Spleen (tissue), 11 donors: ENCODE results near the gene TARP.
"Not testable (repeated sequence)": the region's sequence is repeated elsewhere in the genome, so short reads cannot be mapped to it uniquely, and the experiment has no call there.

Source experiments
- DNase-seq: peaks from one replicate; pipeline ENCODE4 v3.0.0-alpha.2; 2020
- H3K27ac ChIP-seq, 8 donors: fragments of 200-600 bp; sonication (generic) in 7 of 8; 1 replicate in 4 of 8; 2 replicates in 4 of 8; pipeline versions ENCODE4 v1.5.0 to v1.8.0; 2016 to 2021; ENCODE audit warnings: inconsistent platforms in 4 of 8, mild to moderate bottlenecking in 4 of 8, moderate library complexity in 1 of 8
- H3K27me3 ChIP-seq, 7 donors: fragments of 200-600 bp; sonication (generic) in 6 of 7; replicated peaks in 1 of 7; 1 replicate in 4 of 7; 2 replicates in 3 of 7; pipeline versions ENCODE4 v1.5.0 to v1.8.0; 2016 to 2021; ENCODE audit warnings: inconsistent platforms in 3 of 7, mild to moderate bottlenecking in 1 of 7
- H3K36me3 ChIP-seq, 6 donors: fragments of 200-600 bp; sonication (generic) in 5 of 6; 1 replicate in 4 of 6; 2 replicates in 2 of 6; pipeline versions ENCODE4 v1.5.0 to v1.8.0; 2016 to 2021; ENCODE audit warnings: inconsistent platforms in 2 of 6
- H3K4me1 ChIP-seq, 6 donors: fragments of 200-600 bp; sonication (generic) in 5 of 6; 1 replicate in 3 of 6; 2 replicates in 3 of 6; pipeline versions ENCODE4 v1.5.0 to v1.8.0; 2016 to 2021; ENCODE audit warnings: inconsistent platforms in 3 of 6
- H3K4me3 ChIP-seq, 8 donors: fragments of 200-600 bp; sonication (generic) in 7 of 8; 1 replicate in 4 of 8; 2 replicates in 4 of 8; pipeline versions ENCODE4 v1.5.0 to v1.8.0; 2016 to 2021; ENCODE audit warnings: inconsistent platforms in 4 of 8, mild to moderate bottlenecking in 4 of 8, moderate library complexity in 2 of 8
- H3K9me3 ChIP-seq, 8 donors: fragments of 200-600 bp; sonication (generic) in 7 of 8; 1 replicate in 4 of 8; 2 replicates in 4 of 8; pipeline versions ENCODE4 v1.5.0 to v1.8.0; 2016 to 2021; ENCODE audit warnings: inconsistent platforms in 4 of 8
- POLR2A ChIP-seq, 3 donors: fragments of 450-650 bp; IDR thresholded peaks; one replicate each; pipeline ENCODE4 v1.5.1; 2017; ENCODE audit warnings: antibody characterized with exemption in 3 of 3, mild to moderate bottlenecking in 1 of 3
- POLR2AphosphoS5 ChIP-seq, 3 donors: sonication (generic); formaldehyde crosslinking; IDR thresholded peaks; one replicate each; pipeline ENCODE4 v1.5.1; 2017; ENCODE audit warnings: antibody characterized with exemption in 3 of 3
- WGBS, 5 donors: extraction: QIAGEN DNeasy Blood & Tissue Kit in 3 of 5; methylation state at CpG; one replicate each; pipeline versions ENCODE4 v1.1.5 to v1.1.7; 2013 to 2018; 5-methylcytosine and 5-hydroxymethylcytosine counted together
- intact Hi-C: fragments of 100-400 bp; cut with DNase I; formaldehyde crosslinking; loops from one replicate; pipeline ENCODE4 v1.15.0; 2023; ENCODE audit warnings: low total_unique reads
- TF ChIP-seq, protein P1 (sequence below), 11 experiments: fragments of 200-600 bp in 7 of 11; fragments of 450-650 bp in 4 of 11; sonication (generic) in 4 of 11; IDR thresholded peaks in 8 of 11; conservative IDR thresholded peaks in 3 of 11; 1 replicate in 7 of 11; 2 replicates in 4 of 11; pipeline versions ENCODE4 v1.4.0 to v1.8.0; 2016 to 2021; ENCODE audit warnings: antibody characterized with exemption in 11 of 11, inconsistent platforms in 4 of 11, mild to moderate bottlenecking in 1 of 11
- donor health status: healthy with polysubstance abuse.
- donor health status: DM: no; HTN: no; CAD: no; lungs with moderate emphysema.
- donor health status: DM: no; HTN: no; CAD: no.
- donor health status: Bipolar disorder and iron deficiency.
- donor health status: healthy.
- donor health status: DM: no; HTN: no; CAD: no.
- donor health status: DM: yes; HTN: yes; CAD: no.

TARP gene

DNA sequence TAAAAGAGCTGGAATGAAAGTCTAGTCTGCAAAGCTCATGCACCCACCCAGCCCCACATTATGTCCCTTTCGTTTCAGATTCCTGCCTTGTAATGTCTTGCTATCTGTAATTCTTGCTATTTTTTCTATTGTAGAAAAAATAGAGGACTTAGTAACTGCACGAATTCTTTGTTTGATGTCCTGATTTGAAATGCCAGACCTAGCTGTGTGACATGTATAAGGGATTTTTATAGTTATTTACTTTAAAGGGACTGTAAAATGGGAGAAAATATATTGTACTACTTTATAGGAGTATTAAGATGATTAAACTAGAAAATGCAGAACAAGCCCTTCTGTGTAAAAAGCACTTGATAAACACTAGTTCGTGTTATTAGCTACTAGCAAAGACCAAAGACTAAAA is 32.4 kb downstream of the TARP start:
- WGBS, 5 donors = 68 to 88% (median 83%) methylated on average over 3 of the region's 3 CpGs
- TF ChIP-seq, protein P1, sequence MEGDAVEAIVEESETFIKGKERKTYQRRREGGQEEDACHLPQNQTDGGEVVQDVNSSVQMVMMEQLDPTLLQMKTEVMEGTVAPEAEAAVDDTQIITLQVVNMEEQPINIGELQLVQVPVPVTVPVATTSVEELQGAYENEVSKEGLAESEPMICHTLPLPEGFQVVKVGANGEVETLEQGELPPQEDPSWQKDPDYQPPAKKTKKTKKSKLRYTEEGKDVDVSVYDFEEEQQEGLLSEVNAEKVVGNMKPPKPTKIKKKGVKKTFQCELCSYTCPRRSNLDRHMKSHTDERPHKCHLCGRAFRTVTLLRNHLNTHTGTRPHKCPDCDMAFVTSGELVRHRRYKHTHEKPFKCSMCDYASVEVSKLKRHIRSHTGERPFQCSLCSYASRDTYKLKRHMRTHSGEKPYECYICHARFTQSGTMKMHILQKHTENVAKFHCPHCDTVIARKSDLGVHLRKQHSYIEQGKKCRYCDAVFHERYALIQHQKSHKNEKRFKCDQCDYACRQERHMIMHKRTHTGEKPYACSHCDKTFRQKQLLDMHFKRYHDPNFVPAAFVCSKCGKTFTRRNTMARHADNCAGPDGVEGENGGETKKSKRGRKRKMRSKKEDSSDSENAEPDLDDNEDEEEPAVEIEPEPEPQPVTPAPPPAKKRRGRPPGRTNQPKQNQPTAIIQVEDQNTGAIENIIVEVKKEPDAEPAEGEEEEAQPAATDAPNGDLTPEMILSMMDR (IDR thresholded peaks at IDR 0.05 in 8 of 11, conservative IDR thresholded peaks at IDR 0.05 in 3 of 11) = no peak
- TF ChIP-seq POLR2A (IDR thresholded peaks at IDR 0.05) = no peak
- no peak for TF ChIP-seq POLR2AphosphoS5 (IDR thresholded peaks at IDR 0.05)
- H3K27ac ChIP-seq = peak overlapping the region in 4 of 8 donors; percentile 1 to 61 (median 22)
- no peak for DNase-seq
- no peaks in the 10 kb centered on the region for H3K27me3 ChIP-seq
- peaks cover 0 to 34% (median 7%) of the 10 kb centered on the region in 6 donors for H3K4me1 ChIP-seq
- intact Hi-C loops = no loop called here
- no peak overlapping the region for H3K4me3 ChIP-seq
- H3K9me3 ChIP-seq = no peaks in the 10 kb centered on the region
- H3K36me3 ChIP-seq = no peaks in the 10 kb centered on the region

DNA sequence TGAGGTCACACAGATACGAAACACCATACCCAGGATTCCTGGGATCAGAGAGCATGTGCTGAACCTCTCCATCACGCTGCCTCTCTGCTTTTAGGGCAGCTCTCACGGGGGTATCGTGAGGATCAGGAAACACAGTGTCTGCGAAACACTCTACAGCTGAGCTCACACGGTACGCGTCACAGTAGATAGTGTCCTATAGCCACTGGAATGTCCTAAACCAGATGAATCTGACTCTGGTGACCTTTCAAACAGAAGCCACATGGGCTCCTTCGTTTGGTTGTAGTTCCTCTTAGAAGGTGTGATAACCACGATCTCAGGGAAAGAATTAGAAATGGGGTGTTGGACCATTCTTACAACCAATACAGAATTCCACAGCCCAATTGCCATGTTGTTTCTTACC is 34.3 kb downstream of the TARP start:
- intact Hi-C loops = not testable (repeated sequence)
- H3K27ac ChIP-seq = peak overlapping the region in 2 of 8 donors; percentile 18 to 54
- 76 to 92% (median 82%) methylated on average over 10 of the region's 10 CpGs for WGBS, 5 donors

DNA sequence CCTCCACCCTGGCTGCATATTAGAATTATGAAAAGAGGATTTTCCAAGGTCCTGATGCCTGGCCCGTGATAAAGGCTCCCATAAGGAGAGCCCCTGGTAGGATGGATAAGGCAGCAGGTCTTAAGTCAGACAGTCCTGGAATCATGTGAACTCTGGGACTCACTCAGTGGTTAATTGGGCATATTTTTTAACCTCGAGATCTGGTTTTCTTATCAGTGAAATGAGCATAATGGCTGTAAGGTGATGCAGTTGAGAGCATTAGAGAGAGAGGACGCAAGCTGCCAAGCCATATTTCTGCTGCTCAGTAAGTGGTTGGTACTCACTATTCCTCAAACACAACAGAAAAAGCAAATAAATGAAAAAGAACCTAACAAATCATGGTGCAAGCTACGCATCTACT is 37.8 kb downstream of the TARP start:
- DNase-seq = no peak
- Histone ChIP-seq H3K27me3 (no peaks in the 10 kb centered on the region), H3K27ac (peak overlapping the region in 7 of 8 donors; percentile 11 to 82 (median 70)), H3K4me3 (no peak overlapping the region), H3K36me3 (peaks cover 0 to 20% (median 0%) of the 10 kb centered on the region in 6 donors), H3K9me3 (no peaks in the 10 kb centered on the region), H3K4me1 (peaks cover 0 to 73% (median 29%) of the 10 kb centered on the region in 6 donors)
- intact Hi-C loops = no loop called here
- 78 to 86% (median 85%) methylated on average over 4 of the region's 4 CpGs for WGBS, 5 donors
- TF ChIP-seq POLR2A (IDR thresholded peaks at IDR 0.05) (no peak), POLR2AphosphoS5 (IDR thresholded peaks at IDR 0.05) (no peak)
- TF ChIP-seq, protein P1 (IDR thresholded peaks at IDR 0.05 in 8 of 11, conservative IDR thresholded peaks at IDR 0.05 in 3 of 11) = no peak

More for the DNA sequence above, 34.3 kb downstream of the TARP start:
- not testable (repeated sequence) for H3K36me3 ChIP-seq, H3K4me3 ChIP-seq, H3K9me3 ChIP-seq, H3K27me3 ChIP-seq, DNase-seq
- H3K4me1 ChIP-seq = peaks cover 0 to 52% (median 10%) of the 10 kb centered on the region in 6 donors

DNA sequence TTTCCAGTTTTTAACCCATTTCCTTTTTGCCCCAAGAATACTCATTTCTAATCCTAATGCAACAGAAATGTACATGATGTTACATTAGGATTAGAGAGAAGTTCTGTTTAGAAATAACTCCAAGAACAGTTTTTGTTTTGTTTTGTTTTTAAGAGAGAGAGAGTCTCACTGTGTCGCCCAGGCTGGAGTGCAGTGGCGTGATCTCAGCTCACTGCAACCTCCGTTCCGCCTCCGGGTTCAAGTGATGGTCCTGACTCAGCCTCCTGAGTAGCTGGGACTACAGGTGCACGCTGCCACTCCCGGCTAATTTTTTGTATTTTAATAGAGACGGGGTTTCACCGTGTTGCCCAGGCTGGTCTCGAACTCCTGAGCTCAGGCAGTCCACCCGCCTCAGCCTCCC is 38.7 kb downstream of the TARP start:
- Histone ChIP-seq H3K36me3 (peaks cover 0 to 28% (median 7%) of the 10 kb centered on the region in 6 donors), H3K4me1 (peaks cover 0 to 79% (median 29%) of the 10 kb centered on the region in 6 donors), H3K27ac (peak overlapping the region in 7 of 8 donors; percentile 28 to 82 (median 70))
- H3K27me3 ChIP-seq, intact Hi-C loops, H3K4me3 ChIP-seq, H3K9me3 ChIP-seq, DNase-seq: not testable (repeated sequence)
- 80 to 90% (median 87%) methylated on average over 11 of the region's 11 CpGs for WGBS, 5 donors

DNA sequence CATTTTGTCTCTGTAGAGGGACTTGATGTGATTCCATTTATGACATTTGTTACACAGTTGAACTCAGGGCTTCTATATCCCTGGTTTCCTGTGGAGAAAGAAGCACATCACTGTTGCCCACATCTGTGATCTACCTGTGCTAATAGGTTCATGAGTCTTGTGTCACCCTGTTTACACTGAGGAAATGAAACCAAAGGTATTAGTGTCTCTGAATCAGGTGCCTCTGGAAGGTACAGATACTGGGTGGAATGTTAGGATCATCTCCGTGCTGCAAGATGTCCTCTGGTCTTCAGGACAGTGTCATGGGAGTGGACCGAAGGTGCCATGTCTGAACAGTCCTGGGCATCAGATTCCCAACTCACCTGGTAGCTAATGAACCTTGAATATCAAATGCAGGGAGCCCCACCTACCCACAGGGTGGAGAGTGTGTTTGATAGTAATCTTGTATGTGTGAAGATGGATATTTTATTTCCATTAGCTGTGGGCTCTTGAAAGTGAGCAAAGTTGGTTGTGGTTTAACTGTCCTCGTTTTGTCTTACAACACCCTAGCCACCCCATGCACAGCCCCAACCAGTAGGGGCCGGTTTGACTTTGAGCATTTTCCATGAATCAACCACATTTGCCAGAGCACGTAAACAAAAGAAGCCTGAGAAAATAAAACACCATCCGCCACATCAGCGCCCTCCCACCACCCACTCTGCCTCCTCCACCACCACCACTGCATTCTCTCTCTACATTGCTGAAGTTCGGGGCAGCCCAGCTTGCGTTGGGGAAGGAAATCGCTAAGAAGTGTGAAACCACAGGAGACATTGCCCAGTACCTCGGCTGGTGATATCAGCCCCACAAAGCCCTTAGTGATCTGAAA is 40.7 kb downstream of the TARP start:
- peak; percentile 89 for DNase-seq
- peak in 2 of 3 donors; percentile 39 to 76 for TF ChIP-seq POLR2AphosphoS5 (IDR thresholded peaks at IDR 0.05)
- TF ChIP-seq POLR2A (IDR thresholded peaks at IDR 0.05) = no peak
- TF ChIP-seq, protein P1 (IDR thresholded peaks at IDR 0.05 in 8 of 11, conservative IDR thresholded peaks at IDR 0.05 in 3 of 11) = peak in 1 of 11 experiments; percentile 12
- Histone ChIP-seq H3K27ac (peak overlapping the region in 7 of 8 donors; percentile 28 to 82 (median 70)), H3K27me3 (no peaks in the 10 kb centered on the region), H3K4me1 (peaks cover 0 to 93% (median 29%) of the 10 kb centered on the region in 6 donors), H3K9me3 (no peaks in the 10 kb centered on the region), H3K4me3 (peak overlapping the region in 1 of 8 donors; percentile 11), H3K36me3 (peaks cover 0 to 46% (median 18%) of the 10 kb centered on the region in 6 donors)
- intact Hi-C loops = no loop called here
- WGBS, 5 donors = 27 to 43% (median 33%) methylated on average over 11 of the region's 11 CpGs
